Ecto neural progenitor cell (in vitro differentiated cells): ENCODE data around the gene ABCD1.

ENCODE experiments used
- DNase-seq: peaks from one replicate; pipeline ENCODE4 v3.0.0-alpha.2; 2018; ENCODE audit warnings: low spot score

Gene ABCD1

DNA sequence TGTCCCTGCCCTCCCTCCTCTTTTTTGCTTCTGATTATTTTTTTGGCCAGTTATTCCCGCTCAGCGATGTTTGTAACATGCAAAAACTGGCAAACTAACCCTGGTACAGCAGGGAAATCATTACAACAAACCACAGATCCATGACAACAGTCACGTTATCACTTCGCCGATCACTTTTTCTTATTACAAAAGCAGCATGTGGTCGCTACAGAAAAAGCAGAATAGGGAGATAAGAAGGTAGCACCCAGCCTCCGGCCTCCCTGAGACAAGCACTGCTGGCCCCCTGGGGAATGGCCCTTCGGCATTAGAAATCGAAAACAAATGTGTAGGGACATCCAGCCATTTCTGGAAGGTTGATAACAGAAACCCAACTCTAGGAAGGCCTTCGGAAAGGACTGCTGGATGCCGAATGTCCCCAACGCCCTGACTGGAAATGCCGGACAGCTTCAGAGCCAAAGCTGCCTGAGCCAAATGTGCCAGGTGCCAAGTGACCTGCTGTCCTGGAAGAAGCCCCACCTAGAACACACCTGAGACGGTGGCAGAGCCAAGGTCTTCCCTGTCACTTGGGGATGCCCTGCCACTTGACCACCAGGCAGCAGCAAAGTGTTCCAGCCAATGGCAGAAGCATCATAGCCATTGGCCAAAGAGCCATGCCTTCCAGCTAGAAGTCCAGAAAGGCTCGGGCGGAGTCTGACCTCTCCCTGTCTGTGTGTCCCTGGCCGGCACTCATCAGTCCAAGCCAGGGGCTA lies 66.6 kb downstream of the ABCD1 start:
- no peak for DNase-seq

DNA sequence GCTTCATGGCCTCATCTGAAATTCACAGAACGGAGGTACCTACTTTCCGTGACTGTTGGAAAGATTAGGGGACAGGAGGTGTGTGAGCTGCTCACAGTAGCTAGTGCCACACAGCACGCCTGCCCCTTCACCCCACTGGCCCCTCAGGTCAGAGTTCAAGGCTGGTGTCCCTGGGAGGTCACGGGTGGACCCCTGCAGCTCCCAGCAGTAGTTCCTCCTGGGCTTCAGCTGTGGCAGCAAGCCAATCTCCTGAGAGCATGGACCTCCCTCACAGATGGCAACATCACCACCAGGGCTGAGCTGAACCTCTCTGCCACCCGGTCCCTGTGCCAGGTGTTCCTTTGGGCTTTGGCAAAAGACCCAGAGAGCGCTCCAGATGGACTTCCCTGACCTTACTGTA lies 67.7 kb downstream of the ABCD1 start:
- no peak for DNase-seq

DNA sequence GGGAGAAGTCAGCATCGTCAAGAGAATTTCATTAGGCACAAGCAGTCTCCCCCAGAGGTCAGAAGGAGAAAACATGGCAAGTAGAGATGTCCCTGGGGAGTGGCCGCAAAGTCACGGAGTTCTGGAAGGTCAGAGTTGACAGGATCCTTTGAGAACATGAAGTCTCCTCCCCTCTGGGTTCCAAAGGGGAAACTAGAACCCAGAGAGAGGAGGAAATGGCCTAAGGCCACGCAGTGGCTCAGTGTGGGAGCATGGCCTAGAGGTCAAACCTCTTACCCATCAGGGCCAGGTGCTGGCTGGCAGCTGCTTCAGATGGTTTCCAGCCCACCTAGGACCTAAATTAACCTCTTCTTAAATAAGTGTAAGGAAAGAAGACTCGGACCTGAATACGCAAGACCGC lies 68.6 kb downstream of the ABCD1 start:
- no peak for DNase-seq
